Kidney (tissue), 14 donors: ENCODE data around the gene NELFE. TPM values are rescaled to one million over a fixed set of nuclear protein-coding genes. Genes with fewer than 3 reads are reported as not detected.
"Not testable (repeated sequence)": the region's sequence is repeated elsewhere in the genome, so short reads cannot be mapped to it uniquely, and the experiment has no call there.

Experiments used
- DNase-seq, 5 donors: peaks; one replicate each; pipeline ENCODE4 v3.0.0-alpha.2; 2013 to 2020
- FAIRE-seq: peaks from 2 replicates; lab custom pipeline; 2012; peaks lifted over from hg19 to GRCh38; lab: Jason Lieb, UNC
- H3K27ac ChIP-seq, 2 donors: one replicate each; pipeline ENCODE4 v1.7.0; 2013; ENCODE audit warnings: low read depth in 2 of 2, low read length in 2 of 2, inconsistent platforms in 1 of 2
- H3K27me3 ChIP-seq: one replicate; pipeline ENCODE4 v1.7.1; 2013; ENCODE audit warnings: low read length, inconsistent platforms; ENCODE audit not compliant: control insufficient read depth, insufficient read depth
- H3K36me3 ChIP-seq, 3 donors: one replicate each; pipeline versions ENCODE4 v1.7.0 to v1.7.1; 2013; ENCODE audit warnings: low read length in 3 of 3, control low read depth in 1 of 3, inconsistent platforms in 1 of 3; ENCODE audit not compliant: insufficient read depth in 3 of 3, control insufficient read depth in 2 of 3
- H3K4me1 ChIP-seq, 3 donors: one replicate each; pipeline versions ENCODE4 v1.7.0 to v1.7.1; 2013; ENCODE audit warnings: low read length in 3 of 3, inconsistent platforms in 1 of 3, low read depth in 1 of 3; ENCODE audit not compliant: control insufficient read depth in 2 of 3, insufficient read depth in 2 of 3
- H3K4me3 ChIP-seq, 3 donors: one replicate each; pipeline versions ENCODE4 v1.7.0 to v1.8.1; 2013; ENCODE audit warnings: low read length in 3 of 3, control low read depth in 1 of 3, inconsistent platforms in 1 of 3
- H3K9ac ChIP-seq, 3 donors: one replicate each; pipeline versions ENCODE4 v1.7.0 to v1.7.1; 2013; ENCODE audit warnings: low read length in 3 of 3, control low read depth in 1 of 3, inconsistent platforms in 1 of 3
- H3K9me3 ChIP-seq, 3 donors: one replicate each; pipeline versions ENCODE4 v1.7.0 to v1.7.1; 2013; ENCODE audit warnings: low read length in 3 of 3, control low read depth in 1 of 3, inconsistent platforms in 1 of 3; ENCODE audit not compliant: control insufficient read depth in 2 of 3, insufficient read depth in 1 of 3
- CTCF ChIP-seq: IDR thresholded peaks from 3 replicates; pipeline ENCODE4 v1.5.1; 2012; ENCODE audit warnings: mild to moderate bottlenecking, moderate library complexity, borderline replicate concordance; ENCODE audit not compliant: insufficient read depth; ENCODE audit errors: extremely low read depth
- intact Hi-C: fragments of 100-400 bp; cut with DNase I; formaldehyde crosslinking; loops from one replicate; pipeline ENCODE4 v1.11.1; 2022
- polyA plus RNA-seq: library from polyadenylated mRNA; stranded (reverse); fragments of 350-450 nt; fragmentation: Illumina TruSeq; extraction: RNeasy Lipid Tissue Mini Kit (QIAGEN cat#74804); gene quantifications from one replicate; pipeline ENCODE4 v1.2.3, GENCODE V29; 2014; ENCODE audit warnings: low read depth, low replicate concordance; ENCODE audit not compliant: insufficient read depth
- total RNA-seq: library from RNA; stranded (reverse); fragmentation: NEBNext Ultra II Directional; extraction: Animal tissue kit (Norgen Biotek cat#: 25700); gene quantifications from one replicate; pipeline ENCODE4 v1.2.1, GENCODE V29; 2021
- donor health status: control.
- donor health status: control.
- donor health status: control.
- donor health status: control.
- donor health status: control.
- donor health status: DM: yes; HTN: yes; CAD: no.
- donor health status: Normal renal cell carcinoma (clear cell type).

Gene NELFE
- total and polyA plus RNA-seq, 2 donors from 2014 or later = 62.0 to 83.0 TPM

DNA sequence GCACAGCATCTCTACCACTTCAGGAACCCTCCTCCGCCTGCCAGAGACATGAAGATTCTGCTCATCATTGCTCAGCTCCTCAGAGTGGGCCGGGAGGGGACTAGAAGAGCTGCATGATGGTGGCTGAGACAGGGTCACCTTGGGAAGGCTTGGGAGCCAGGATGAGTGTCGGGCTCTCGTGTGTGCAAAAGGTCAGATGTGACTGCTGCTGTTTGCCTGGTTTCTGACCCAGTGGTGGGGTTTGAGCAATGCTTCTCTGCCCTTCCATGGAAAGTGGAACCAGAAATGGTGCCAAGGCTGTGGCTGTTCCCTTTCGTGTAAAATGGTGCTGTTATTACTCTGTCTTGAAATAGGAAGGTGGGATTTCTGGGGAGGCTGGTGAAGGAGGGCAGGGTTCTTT is 22.2 kb upstream of the NELFE start:
- H3K9me3 ChIP-seq, FAIRE-seq, H3K27ac ChIP-seq, H3K4me1 ChIP-seq, H3K27me3 ChIP-seq, H3K9ac ChIP-seq, H3K4me3 ChIP-seq, DNase-seq, H3K36me3 ChIP-seq, intact Hi-C loops: not testable (repeated sequence)

GRCh38 chr6:31980195-31980876 is 21.6 kb upstream of the NELFE start:
- peak overlapping the region in 1 of 2 donors; percentile 83 for H3K27ac ChIP-seq
- FAIRE-seq, H3K9me3 ChIP-seq, H3K9ac ChIP-seq, H3K4me1 ChIP-seq, H3K4me3 ChIP-seq, H3K27me3 ChIP-seq, H3K36me3 ChIP-seq, intact Hi-C loops: not testable (repeated sequence)
- DNase-seq = peak in 1 of 5 donors; percentile 1

GRCh38 chr6:31979238-31979898 is 20.6 kb upstream of the NELFE start:
- DNase-seq (no peak), FAIRE-seq (no peak)
- no peaks in the 10 kb centered on the region for H3K27me3 ChIP-seq
- no peak for TF ChIP-seq CTCF
- H3K36me3 ChIP-seq = peaks cover 0 to 5% (median 0%) of the 10 kb centered on the region in 3 donors
- intact Hi-C loops = no loop called here
- peak overlapping the region in 1 of 2 donors; percentile 83 for H3K27ac ChIP-seq
- H3K9me3 ChIP-seq = no peaks in the 10 kb centered on the region
- H3K9ac ChIP-seq = no peak overlapping the region
- peaks cover 0 to 2% (median 0%) of the 10 kb centered on the region in 3 donors for H3K4me1 ChIP-seq
- no peak overlapping the region for H3K4me3 ChIP-seq

- Histone ChIP-seq H3K36me3 (peaks cover 0 to 5% (median 0%) of the 10 kb centered on the region in 3 donors), H3K4me1 (peaks cover 0 to 2% (median 0%) of the 10 kb centered on the region in 3 donors), H3K27me3 (no peaks in the 10 kb centered on the region), H3K9ac (no peak overlapping the region), H3K27ac (peak overlapping the region in 1 of 2 donors; percentile 41), H3K9me3 (no peaks in the 10 kb centered on the region), H3K4me3 (no peak overlapping the region)
- DNase-seq (peak in 1 of 5 donors; percentile 22), FAIRE-seq (no peak)
- no peak for TF ChIP-seq CTCF
- intact Hi-C loops = no loop called here
Measured at GRCh38 chr6:31978831-31979230, 20.1 kb upstream of the NELFE start.
